ENCODE data around the gene ADAMTS3.

ADAMTS3 gene

GRCh38 chr4:72410158-72410557 is 158.9 kb downstream of the ADAMTS3 start:
- no peak for ATAC-seq
- no peak for TF ChIP-seq TSHZ2 (CRISPR knock-in tag; IDR thresholded peaks at IDR 0.05)
- no peak for TF ChIP-seq SNAI2 (CRISPR knock-in tag; IDR thresholded peaks at IDR 0.05)
- TF ChIP-seq ESRRG (CRISPR knock-in tag; IDR thresholded peaks at IDR 0.05), result no peak
- no peak for TF ChIP-seq ZNF70 (CRISPR knock-in tag; IDR thresholded peaks at IDR 0.05)
- no peak for TF ChIP-seq PPARA (CRISPR knock-in tag; IDR thresholded peaks at IDR 0.05; ENCODE audit: borderline replicate concordance)
- TF ChIP-seq ISL1 (CRISPR knock-in tag; IDR thresholded peaks at IDR 0.05), result no peak
- TF ChIP-seq ZC3H10 (CRISPR knock-in tag; IDR thresholded peaks at IDR 0.05), result no peak
- no peak for TF ChIP-seq ZFP3 (CRISPR knock-in tag; IDR thresholded peaks at IDR 0.05)
- no peak for TF ChIP-seq CREB5 (CRISPR knock-in tag; IDR thresholded peaks at IDR 0.05; ENCODE audit: low read depth)
- TF ChIP-seq TCF4 (CRISPR knock-in tag; IDR thresholded peaks at IDR 0.05; ENCODE audit: borderline replicate concordance), result no peak
- no peak for TF ChIP-seq ARNTL (CRISPR knock-in tag; IDR thresholded peaks at IDR 0.05; ENCODE audit: borderline replicate concordance, low read depth)
- no peak for TF ChIP-seq CSRNP3 (CRISPR knock-in tag; IDR thresholded peaks at IDR 0.05)
- TF ChIP-seq POU6F1 (CRISPR knock-in tag; IDR thresholded peaks at IDR 0.05; ENCODE audit: borderline replicate concordance, low read depth), result no peak
- TF ChIP-seq CSDC2 (CRISPR knock-in tag; IDR thresholded peaks at IDR 0.05), result no peak
- TF ChIP-seq ZNF8 (CRISPR knock-in tag; IDR thresholded peaks at IDR 0.05), result no peak
- TF ChIP-seq RARB (CRISPR knock-in tag; IDR thresholded peaks at IDR 0.05), result no peak
- TF ChIP-seq ZFP30 (CRISPR knock-in tag; IDR thresholded peaks at IDR 0.05), result no peak
- TF ChIP-seq GLIS3 (CRISPR knock-in tag; IDR thresholded peaks at IDR 0.05), result no peak

- TF ChIP-seq ZNF70 (CRISPR knock-in tag; IDR thresholded peaks at IDR 0.05) (no peak), ZFP30 (CRISPR knock-in tag; IDR thresholded peaks at IDR 0.05) (no peak), ZC3H10 (CRISPR knock-in tag; IDR thresholded peaks at IDR 0.05) (no peak), POU6F1 (CRISPR knock-in tag; IDR thresholded peaks at IDR 0.05; ENCODE audit: borderline replicate concordance, low read depth) (no peak)
- ATAC-seq, result no peak
Observed at GRCh38 chr4:72408568-72408967, 160.5 kb downstream of the ADAMTS3 start.

- no peak for TF ChIP-seq ZNF8 (CRISPR knock-in tag; IDR thresholded peaks at IDR 0.05)
- TF ChIP-seq SNAI2 (CRISPR knock-in tag; IDR thresholded peaks at IDR 0.05), result no peak
- TF ChIP-seq TOX (CRISPR knock-in tag; IDR thresholded peaks at IDR 0.05; ENCODE audit: borderline replicate concordance), result no peak
- no peak for TF ChIP-seq PPARA (CRISPR knock-in tag; IDR thresholded peaks at IDR 0.05; ENCODE audit: borderline replicate concordance)
- TF ChIP-seq CSDC2 (CRISPR knock-in tag; IDR thresholded peaks at IDR 0.05), result no peak
- no peak for TF ChIP-seq TSHZ2 (CRISPR knock-in tag; IDR thresholded peaks at IDR 0.05)
- TF ChIP-seq RARB (CRISPR knock-in tag; IDR thresholded peaks at IDR 0.05), result no peak
- no peak for TF ChIP-seq ZFP3 (CRISPR knock-in tag; IDR thresholded peaks at IDR 0.05)
- TF ChIP-seq ZC3H10 (CRISPR knock-in tag; IDR thresholded peaks at IDR 0.05), result no peak
- TF ChIP-seq POU6F1 (CRISPR knock-in tag; IDR thresholded peaks at IDR 0.05; ENCODE audit: borderline replicate concordance, low read depth), result no peak
- TF ChIP-seq ARNTL (CRISPR knock-in tag; IDR thresholded peaks at IDR 0.05; ENCODE audit: borderline replicate concordance, low read depth), result no peak
- no peak for TF ChIP-seq ESRRG (CRISPR knock-in tag; IDR thresholded peaks at IDR 0.05)
- TF ChIP-seq BACH2 (CRISPR knock-in tag; IDR thresholded peaks at IDR 0.05; ENCODE audit: borderline replicate concordance), result no peak
- TF ChIP-seq TCF4 (CRISPR knock-in tag; IDR thresholded peaks at IDR 0.05; ENCODE audit: borderline replicate concordance), result no peak
- no peak for ATAC-seq
Observed at GRCh38 chr4:72405417-72405816, 163.6 kb downstream of the ADAMTS3 start.

All from SK-N-SH treated with all-trans-retinoic acid at 6 μM for 48 hours (cell line).